ENCODE measurements around the gene SVOP.

DNA sequence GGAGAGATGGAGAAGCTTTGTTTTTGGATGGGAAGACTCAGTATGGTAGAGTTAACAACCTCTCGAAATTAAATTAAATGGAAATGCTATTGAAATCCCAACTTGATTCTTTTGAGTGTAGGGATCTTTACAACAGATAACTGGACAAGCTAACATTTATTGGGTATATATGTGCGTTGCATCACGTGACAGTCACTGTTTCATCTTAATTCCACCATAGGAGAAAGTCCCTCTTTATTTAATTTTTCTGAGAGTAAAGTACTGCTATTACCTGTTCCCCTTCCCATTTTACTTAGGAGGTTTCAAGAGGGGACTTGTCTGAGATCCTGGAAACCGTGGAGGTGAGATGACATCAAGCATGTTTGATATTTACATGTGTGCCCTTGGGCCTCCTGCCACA, 152.1 kb downstream of the SVOP start:
- TF ChIP-seq EGR1 (IDR thresholded peaks at IDR 0.05) (no peak), RAD21 (IDR thresholded peaks at IDR 0.05; ENCODE audit: low read depth) (no peak), CREB1 (IDR thresholded peaks at IDR 0.05; ENCODE audit: low read depth) (no peak), TEAD4 (IDR thresholded peaks at IDR 0.05) (no peak), CEBPB (IDR thresholded peaks at IDR 0.05) (no peak), EP300 (IDR thresholded peaks at IDR 0.05; ENCODE audit: borderline replicate concordance) (no peak), REST (IDR thresholded peaks at IDR 0.05; ENCODE audit: low read depth) (no peak), YY1 (IDR thresholded peaks at IDR 0.05; ENCODE audit: low read depth) (no peak), ZBTB7A (IDR thresholded peaks at IDR 0.05; ENCODE audit: low read depth) (no peak), USF1 (IDR thresholded peaks at IDR 0.05) (no peak), TAF1 (IDR thresholded peaks at IDR 0.05; ENCODE audit: low read depth) (no peak)
- TF ChIP-seq, protein P1, sequence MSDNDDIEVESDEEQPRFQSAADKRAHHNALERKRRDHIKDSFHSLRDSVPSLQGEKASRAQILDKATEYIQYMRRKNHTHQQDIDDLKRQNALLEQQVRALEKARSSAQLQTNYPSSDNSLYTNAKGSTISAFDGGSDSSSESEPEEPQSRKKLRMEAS (IDR thresholded peaks at IDR 0.05) = no peak

Measured in Ishikawa (cell line).